Endodermal cell (in vitro differentiated cells): ENCODE measurements around the gene EZH1. TPM values are rescaled to one million over a fixed set of nuclear protein-coding genes. Genes with fewer than 3 reads are reported as not detected.

Source experiments
- DNase-seq: peaks from one replicate; pipeline ENCODE4 v3.0.0-alpha.2; 2017
- H3K27ac ChIP-seq: 2 replicates; pipeline ENCODE4 v1.5.1; 2013; ENCODE audit warnings: mild to moderate bottlenecking, low read depth, low read length, moderate library complexity
- H3K27me3 ChIP-seq: 2 replicates; pipeline ENCODE4 v1.6.1; 2013; ENCODE audit warnings: mild to moderate bottlenecking, low read length, moderate library complexity; ENCODE audit not compliant: insufficient read depth, control insufficient read depth, poor library complexity, severe bottlenecking
- H3K36me3 ChIP-seq: 2 replicates; pipeline ENCODE4 v1.7.0; 2013; ENCODE audit warnings: mild to moderate bottlenecking, low read length, moderate library complexity; ENCODE audit not compliant: control insufficient read depth, insufficient read depth
- H3K4me1 ChIP-seq: one replicate; pipeline ENCODE4 v1.7.0; 2013; ENCODE audit warnings: low read length; ENCODE audit not compliant: control insufficient read depth, insufficient read depth
- H3K4me3 ChIP-seq: 2 replicates; pipeline ENCODE4 v1.5.1; 2013; ENCODE audit warnings: mild to moderate bottlenecking, low read length, moderate library complexity
- H3K9ac ChIP-seq: 2 replicates; pipeline ENCODE4 v1.6.1; 2013; ENCODE audit warnings: mild to moderate bottlenecking, low read length, moderate library complexity; ENCODE audit not compliant: poor library complexity, severe bottlenecking; ENCODE audit errors: extremely low read depth
- H3K9me3 ChIP-seq: 2 replicates; pipeline ENCODE4 v1.6.1; 2013; ENCODE audit warnings: mild to moderate bottlenecking, low read length, moderate library complexity; ENCODE audit not compliant: control insufficient read depth
- H3K27ac Mint-ChIP-seq: 2 replicates; pipeline ENCODE4 v1.8.0; 2020; ENCODE audit warnings: mixed read lengths
- H3K27me3 Mint-ChIP-seq: 2 replicates; pipeline ENCODE4 v1.8.0; 2021; ENCODE audit warnings: mild to moderate bottlenecking, mixed read lengths; ENCODE audit not compliant: insufficient read depth
- H3K36me3 Mint-ChIP-seq: 2 replicates; pipeline ENCODE4 v1.8.0; 2020; ENCODE audit warnings: low read depth, mixed read lengths
- H3K4me1 Mint-ChIP-seq: 2 replicates; pipeline ENCODE4 v1.8.0; 2020; ENCODE audit warnings: mixed read lengths
- H3K4me3 Mint-ChIP-seq: 2 replicates; pipeline ENCODE4 v1.8.0; 2020; ENCODE audit warnings: mild to moderate bottlenecking, moderate library complexity, mixed read lengths
- H3K9me3 Mint-ChIP-seq: 2 replicates; pipeline ENCODE4 v1.8.0; 2020; ENCODE audit warnings: mild to moderate bottlenecking, mixed read lengths
- WGBS, 2 experiments: methylation state at CpG; one replicate each; pipeline versions ENCODE4 v1.1.5 to v1.1.7; 2013; ENCODE audit warnings: missing lambda C conversion rate in 2 of 2, mixed read lengths in 1 of 2; ENCODE audit not compliant: insufficient coverage in 1 of 2, insufficient read length in 1 of 2; 5-methylcytosine and 5-hydroxymethylcytosine counted together
- total RNA-seq, 2 donors: library from RNA; stranded (reverse); fragmentation: NEBNext Ultra II Directional in 1 of 2; extraction: Animal tissue kit (Norgen Biotek cat#: 25700) in 1 of 2; gene quantifications; 2 replicates in 1 of 2; 3 replicates in 1 of 2; pipeline ENCODE4 v1.2.1, GENCODE V29; 2021
- TF ChIP-seq, protein P1 (sequence below): fragments of 200-600 bp; sonication (generic); conservative IDR thresholded peaks from 2 replicates; pipeline ENCODE4 v1.5.0; 2021; ENCODE audit warnings: antibody characterized with exemption, mild to moderate bottlenecking

Gene EZH1
- total RNA-seq, 2 donors from 2014 or later = 26.0 to 27.2 TPM

DNA sequence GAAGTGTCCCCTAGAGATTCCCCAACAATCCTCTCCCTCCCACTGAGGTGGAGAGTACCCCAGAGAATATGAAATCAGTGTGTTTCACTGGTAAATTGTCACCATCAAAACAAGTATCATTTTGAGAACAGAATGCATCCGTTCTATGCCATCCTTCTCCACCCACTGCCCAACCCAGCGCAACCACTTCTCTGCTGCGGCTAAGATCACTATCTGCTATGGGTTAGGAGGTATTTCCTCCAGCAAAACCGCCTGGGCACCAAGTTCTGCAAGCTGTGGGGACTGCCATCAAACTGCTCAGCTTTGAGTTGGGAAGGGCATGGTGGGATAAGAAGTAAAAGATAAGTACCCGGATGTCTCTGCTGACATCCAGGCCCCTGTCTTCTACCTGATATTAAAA lies 38.1 kb downstream of the EZH1 start:
- Mint-ChIP-seq H3K27ac (no peak overlapping the region), H3K4me3 (no peak overlapping the region), H3K36me3 (peaks cover 58% of the 10 kb centered on the region), H3K27me3 (no peaks in the 10 kb centered on the region), H3K9me3 (no peaks in the 10 kb centered on the region), H3K4me1 (no peaks in the 10 kb centered on the region)
- Histone ChIP-seq H3K27ac (no peak overlapping the region), H3K36me3 (peaks cover 38% of the 10 kb centered on the region), H3K27me3 (no peaks in the 10 kb centered on the region), H3K4me1 (peaks cover 13% of the 10 kb centered on the region), H3K9me3 (no peaks in the 10 kb centered on the region), H3K9ac (no peak overlapping the region), H3K4me3 (no peak overlapping the region)
- TF ChIP-seq, protein P1, sequence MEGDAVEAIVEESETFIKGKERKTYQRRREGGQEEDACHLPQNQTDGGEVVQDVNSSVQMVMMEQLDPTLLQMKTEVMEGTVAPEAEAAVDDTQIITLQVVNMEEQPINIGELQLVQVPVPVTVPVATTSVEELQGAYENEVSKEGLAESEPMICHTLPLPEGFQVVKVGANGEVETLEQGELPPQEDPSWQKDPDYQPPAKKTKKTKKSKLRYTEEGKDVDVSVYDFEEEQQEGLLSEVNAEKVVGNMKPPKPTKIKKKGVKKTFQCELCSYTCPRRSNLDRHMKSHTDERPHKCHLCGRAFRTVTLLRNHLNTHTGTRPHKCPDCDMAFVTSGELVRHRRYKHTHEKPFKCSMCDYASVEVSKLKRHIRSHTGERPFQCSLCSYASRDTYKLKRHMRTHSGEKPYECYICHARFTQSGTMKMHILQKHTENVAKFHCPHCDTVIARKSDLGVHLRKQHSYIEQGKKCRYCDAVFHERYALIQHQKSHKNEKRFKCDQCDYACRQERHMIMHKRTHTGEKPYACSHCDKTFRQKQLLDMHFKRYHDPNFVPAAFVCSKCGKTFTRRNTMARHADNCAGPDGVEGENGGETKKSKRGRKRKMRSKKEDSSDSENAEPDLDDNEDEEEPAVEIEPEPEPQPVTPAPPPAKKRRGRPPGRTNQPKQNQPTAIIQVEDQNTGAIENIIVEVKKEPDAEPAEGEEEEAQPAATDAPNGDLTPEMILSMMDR = no peak
- 88 to 100% methylated on average over 1 to 4 of the region's 5 CpGs for WGBS, 2 experiments
- no peak for DNase-seq

DNA sequence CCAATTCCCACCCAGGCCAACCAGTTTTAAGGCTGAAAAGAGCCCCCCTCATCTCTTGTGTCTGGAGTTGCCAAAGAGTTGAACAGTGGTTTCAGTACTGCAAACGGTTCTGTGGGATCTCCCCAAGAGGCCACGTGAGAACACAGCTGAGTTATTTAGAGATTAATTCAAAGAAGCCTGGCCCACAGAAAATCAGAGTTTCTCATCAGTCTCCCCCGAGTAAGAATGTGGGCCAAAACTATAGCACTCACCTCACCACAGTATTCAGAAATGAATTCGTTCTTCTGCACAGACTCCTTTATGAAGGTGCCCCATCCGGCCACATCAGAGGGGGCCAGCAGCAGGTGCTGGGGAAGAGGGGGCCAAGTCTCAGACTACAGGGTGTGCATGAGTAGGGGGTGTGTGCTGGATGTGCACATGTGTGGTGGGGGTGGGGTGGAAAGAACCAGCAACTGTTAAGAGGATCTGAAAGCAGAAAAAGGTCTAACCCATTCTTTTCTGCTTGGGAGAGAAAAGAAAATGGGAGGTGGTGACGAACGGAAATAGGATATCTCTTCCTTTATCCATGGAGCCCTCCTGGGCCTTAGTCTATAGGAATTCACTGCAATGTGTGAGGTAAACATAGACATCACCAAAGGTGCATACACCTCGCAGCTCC lies 39.9 kb downstream of the EZH1 start:
- WGBS, 2 experiments = 80 to 93% methylated on average over 4 to 8 of the region's 8 CpGs
- peaks cover 34% of the 10 kb centered on the region for H3K36me3 ChIP-seq
- H3K36me3 Mint-ChIP-seq = peaks cover 49% of the 10 kb centered on the region

DNA sequence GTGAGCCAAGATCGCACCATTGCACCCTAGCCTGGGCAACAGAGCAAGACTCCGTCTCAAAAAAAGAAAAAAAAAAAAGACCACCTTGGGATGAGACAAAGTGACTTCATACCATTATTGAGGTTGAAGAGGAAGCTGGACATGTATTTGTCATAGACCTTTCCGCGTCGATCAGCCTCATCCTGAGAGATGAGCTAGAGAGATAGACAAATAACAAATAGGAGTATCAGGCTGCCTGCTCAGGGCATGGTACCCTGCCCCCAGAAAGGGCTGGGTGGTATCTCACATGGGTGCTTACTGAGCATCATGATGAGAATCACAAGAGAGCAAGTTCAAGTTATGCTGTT lies 40.4 kb downstream of the EZH1 start:
- Histone ChIP-seq H3K9me3 (no peaks in the 10 kb centered on the region), H3K27me3 (no peaks in the 10 kb centered on the region), H3K9ac (no peak overlapping the region), H3K4me3 (no peak overlapping the region), H3K36me3 (peaks cover 32% of the 10 kb centered on the region), H3K27ac (no peak overlapping the region), H3K4me1 (peaks cover 10% of the 10 kb centered on the region)
- Mint-ChIP-seq H3K36me3 (peaks cover 46% of the 10 kb centered on the region), H3K9me3 (no peaks in the 10 kb centered on the region), H3K4me1 (peaks cover 2% of the 10 kb centered on the region), H3K27me3 (no peaks in the 10 kb centered on the region), H3K4me3 (no peak overlapping the region), H3K27ac (no peak overlapping the region)
- WGBS, 2 experiments = 91 to 95% methylated on average over 5 of the region's 5 CpGs
- no peak for DNase-seq
- TF ChIP-seq, protein P1 = no peak

More for the DNA sequence above, 39.9 kb downstream of the EZH1 start:
- peaks cover 13% of the 10 kb centered on the region for H3K4me1 ChIP-seq
- H3K9me3 Mint-ChIP-seq = no peaks in the 10 kb centered on the region
- H3K27ac ChIP-seq = no peak overlapping the region
- no peak overlapping the region for H3K9ac ChIP-seq
- H3K27me3 Mint-ChIP-seq = no peaks in the 10 kb centered on the region
- H3K27me3 ChIP-seq = no peaks in the 10 kb centered on the region
- H3K4me3 Mint-ChIP-seq = no peak overlapping the region
- no peaks in the 10 kb centered on the region for H3K4me1 Mint-ChIP-seq
- TF ChIP-seq, protein P1 = no peak
- H3K4me3 ChIP-seq = no peak overlapping the region
- H3K27ac Mint-ChIP-seq = no peak overlapping the region
- no peak for DNase-seq
- H3K9me3 ChIP-seq = no peaks in the 10 kb centered on the region
